Breast epithelium (tissue), 4 donors: ENCODE results near the gene BRSK1. TPM values are rescaled to one million over a fixed set of nuclear protein-coding genes. Genes with fewer than 3 reads are reported as not detected.

Source experiments
- DNase-seq, 2 donors: peaks; one replicate each; pipeline ENCODE4 v3.0.0-alpha.2; 2019; ENCODE audit warnings: low spot score in 2 of 2
- H3K27ac ChIP-seq, 2 donors: fragments of 200-600 bp; sonication (generic) in 1 of 2; one replicate each; pipeline ENCODE4 v1.5.1; 2016 to 2019; ENCODE audit warnings: mild to moderate bottlenecking in 1 of 2
- H3K27me3 ChIP-seq, 2 donors: fragments of 200-600 bp; sonication (generic) in 1 of 2; one replicate each; pipeline versions ENCODE4 v1.5.1 to v1.6.0; 2017 to 2019; ENCODE audit warnings: control low read depth in 1 of 2, mild to moderate bottlenecking in 1 of 2
- H3K36me3 ChIP-seq: fragments of 200-600 bp; one replicate; pipeline ENCODE4 v1.5.1; 2019
- H3K4me1 ChIP-seq, 2 donors: fragments of 200-600 bp; sonication (generic); one replicate each; pipeline ENCODE4 v1.5.1; 2016 to 2019; ENCODE audit warnings: control low read depth in 1 of 2
- H3K4me3 ChIP-seq, 3 donors: fragments of 200-600 bp; sonication (generic); 1 replicate in 2 of 3; 2 replicates in 1 of 3; pipeline ENCODE4 v1.5.1; 2016 to 2019; ENCODE audit warnings: mild to moderate bottlenecking in 3 of 3, moderate library complexity in 2 of 3
- H3K9me3 ChIP-seq, 2 donors: fragments of 200-600 bp; sonication (generic) in 1 of 2; one replicate each; pipeline ENCODE4 v1.5.1; 2016 to 2019; ENCODE audit warnings: control low read depth in 1 of 2
- POLR2A ChIP-seq: fragments of 450-650 bp; IDR thresholded peaks from one replicate; pipeline ENCODE4 v1.6.1; 2016; ENCODE audit warnings: antibody characterized with exemption, mild to moderate bottlenecking, moderate library complexity
- POLR2AphosphoS5 ChIP-seq, 3 donors: sonication (generic); formaldehyde crosslinking; IDR thresholded peaks; one replicate each; pipeline ENCODE4 v1.6.1; 2017; ENCODE audit warnings: antibody characterized with exemption in 3 of 3
- intact Hi-C: fragments of 100-400 bp; cut with DNase I; formaldehyde crosslinking; loops from one replicate; pipeline ENCODE4 v1.15.1; 2023; ENCODE audit warnings: low total_unique reads
- total RNA-seq, 3 donors: library from RNA; depleted of rRNA; stranded (reverse); fragments of >200 nt; gene quantifications; one replicate each; pipeline ENCODE4 v1.1.0, GENCODE V29; 2016
- TF ChIP-seq, protein P1 (sequence below), 3 donors: fragments of 450-650 bp; IDR thresholded peaks; one replicate each; pipeline ENCODE4 v1.5.1; 2016 to 2017; ENCODE audit warnings: antibody characterized with exemption in 3 of 3, mild to moderate bottlenecking in 3 of 3, moderate library complexity in 3 of 3

BRSK1 gene
- total RNA-seq, 3 donors from 2014 or later = 2.5 to 4.6 TPM; not detected in 1

DNA sequence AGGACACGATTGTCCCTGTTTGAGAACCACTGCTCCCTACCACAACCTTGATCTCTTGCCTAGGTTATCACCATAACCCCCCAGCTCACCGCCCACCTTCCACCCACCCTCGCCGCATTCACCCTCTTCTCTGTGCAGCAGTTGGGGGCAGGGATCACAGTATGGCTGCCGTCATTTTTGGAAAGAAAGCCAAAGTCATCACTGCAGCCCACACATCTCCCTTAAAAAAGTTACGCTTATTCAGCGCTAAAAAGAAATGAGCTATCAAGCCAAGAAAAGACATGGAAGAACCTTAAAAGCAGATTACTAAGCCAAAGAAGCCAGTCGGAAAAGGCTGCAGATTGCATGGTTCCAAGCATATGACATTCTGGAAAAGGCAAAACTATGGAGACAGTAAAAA lies 14.5 kb upstream of the BRSK1 start:
- intact Hi-C loops = no loop called here
- H3K9me3 ChIP-seq = no peaks in the 10 kb centered on the region
- no peaks in the 10 kb centered on the region for H3K27me3 ChIP-seq
- TF ChIP-seq POLR2A (no peak), POLR2AphosphoS5 (IDR thresholded peaks at IDR 0.05) (no peak)
- TF ChIP-seq, protein P1, sequence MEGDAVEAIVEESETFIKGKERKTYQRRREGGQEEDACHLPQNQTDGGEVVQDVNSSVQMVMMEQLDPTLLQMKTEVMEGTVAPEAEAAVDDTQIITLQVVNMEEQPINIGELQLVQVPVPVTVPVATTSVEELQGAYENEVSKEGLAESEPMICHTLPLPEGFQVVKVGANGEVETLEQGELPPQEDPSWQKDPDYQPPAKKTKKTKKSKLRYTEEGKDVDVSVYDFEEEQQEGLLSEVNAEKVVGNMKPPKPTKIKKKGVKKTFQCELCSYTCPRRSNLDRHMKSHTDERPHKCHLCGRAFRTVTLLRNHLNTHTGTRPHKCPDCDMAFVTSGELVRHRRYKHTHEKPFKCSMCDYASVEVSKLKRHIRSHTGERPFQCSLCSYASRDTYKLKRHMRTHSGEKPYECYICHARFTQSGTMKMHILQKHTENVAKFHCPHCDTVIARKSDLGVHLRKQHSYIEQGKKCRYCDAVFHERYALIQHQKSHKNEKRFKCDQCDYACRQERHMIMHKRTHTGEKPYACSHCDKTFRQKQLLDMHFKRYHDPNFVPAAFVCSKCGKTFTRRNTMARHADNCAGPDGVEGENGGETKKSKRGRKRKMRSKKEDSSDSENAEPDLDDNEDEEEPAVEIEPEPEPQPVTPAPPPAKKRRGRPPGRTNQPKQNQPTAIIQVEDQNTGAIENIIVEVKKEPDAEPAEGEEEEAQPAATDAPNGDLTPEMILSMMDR (IDR thresholded peaks at IDR 0.05) = no peak
- H3K4me3 ChIP-seq = no peak overlapping the region
- no peaks in the 10 kb centered on the region for H3K4me1 ChIP-seq
- H3K36me3 ChIP-seq = no peaks in the 10 kb centered on the region
- H3K27ac ChIP-seq = no peak overlapping the region
- no peak for DNase-seq

DNA sequence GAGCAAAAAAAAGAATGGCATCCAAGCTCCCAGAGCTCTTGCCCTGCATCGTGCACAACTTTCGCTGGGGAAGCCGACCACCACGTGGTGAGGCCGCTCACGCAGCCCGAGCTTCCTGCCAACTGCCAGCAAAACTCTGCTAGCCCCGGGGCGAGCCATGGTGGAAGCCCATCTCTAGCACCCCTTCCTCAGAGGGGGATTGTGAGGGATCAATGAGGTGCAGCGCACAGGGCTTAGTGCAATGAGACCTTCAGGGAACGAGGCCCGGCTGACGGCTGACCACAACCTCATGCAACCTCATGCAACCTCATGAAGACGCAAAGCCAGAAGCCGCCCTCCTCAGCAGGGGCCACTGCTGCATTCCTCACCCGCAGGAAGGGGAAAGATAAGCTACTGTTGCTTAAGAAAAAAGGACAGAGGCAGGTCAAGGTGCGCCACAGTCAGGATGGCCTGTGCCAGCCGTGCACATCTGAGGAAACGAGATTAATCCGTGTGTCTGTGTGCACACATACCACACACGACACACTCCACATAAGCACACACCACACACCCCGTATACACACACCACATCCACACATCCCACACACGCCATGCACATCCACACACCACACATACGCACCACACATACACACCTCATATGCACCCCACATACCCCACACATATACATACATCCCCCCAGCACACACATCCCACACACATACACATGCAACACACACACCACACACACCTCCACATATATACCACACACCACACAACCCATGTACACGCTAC lies 13.4 kb upstream of the BRSK1 start:
- H3K9me3 ChIP-seq = no peaks in the 10 kb centered on the region
- no peak for TF ChIP-seq POLR2A
- TF ChIP-seq POLR2AphosphoS5 (IDR thresholded peaks at IDR 0.05) = no peak
- TF ChIP-seq, protein P1 (IDR thresholded peaks at IDR 0.05) = no peak
- H3K27me3 ChIP-seq = no peaks in the 10 kb centered on the region
- H3K27ac ChIP-seq = no peak overlapping the region
- no peaks in the 10 kb centered on the region for H3K4me1 ChIP-seq
- intact Hi-C loops = no loop called here
- H3K36me3 ChIP-seq = no peaks in the 10 kb centered on the region
- DNase-seq = no peak
- no peak overlapping the region for H3K4me3 ChIP-seq

DNA sequence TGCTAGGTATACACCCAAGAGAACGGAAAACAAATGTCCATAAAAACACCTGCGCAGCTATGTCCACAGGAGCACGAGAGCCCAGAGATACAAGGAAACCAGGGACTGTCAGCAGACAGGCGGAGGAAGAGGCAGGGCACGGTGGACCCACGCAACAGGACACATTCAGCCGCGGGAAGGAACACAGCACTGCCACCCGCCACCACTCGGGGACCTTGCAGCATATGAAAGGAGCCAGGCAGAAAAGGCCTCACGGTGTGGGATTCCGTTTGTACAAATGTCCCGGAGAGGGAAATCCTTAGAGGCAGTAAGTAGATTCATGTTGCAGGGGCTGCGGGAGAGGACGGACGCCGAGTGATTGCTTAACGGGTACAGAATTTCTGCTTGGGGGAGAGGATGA lies 11.7 kb upstream of the BRSK1 start:
- Histone ChIP-seq H3K4me3 (no peak overlapping the region), H3K9me3 (no peaks in the 10 kb centered on the region), H3K36me3 (no peaks in the 10 kb centered on the region), H3K27ac (no peak overlapping the region), H3K4me1 (no peaks in the 10 kb centered on the region), H3K27me3 (no peaks in the 10 kb centered on the region)
- no peak for DNase-seq
- TF ChIP-seq POLR2A (no peak), POLR2AphosphoS5 (IDR thresholded peaks at IDR 0.05) (no peak)
- TF ChIP-seq, protein P1 (IDR thresholded peaks at IDR 0.05) = no peak
- intact Hi-C loops = no loop called here

DNA sequence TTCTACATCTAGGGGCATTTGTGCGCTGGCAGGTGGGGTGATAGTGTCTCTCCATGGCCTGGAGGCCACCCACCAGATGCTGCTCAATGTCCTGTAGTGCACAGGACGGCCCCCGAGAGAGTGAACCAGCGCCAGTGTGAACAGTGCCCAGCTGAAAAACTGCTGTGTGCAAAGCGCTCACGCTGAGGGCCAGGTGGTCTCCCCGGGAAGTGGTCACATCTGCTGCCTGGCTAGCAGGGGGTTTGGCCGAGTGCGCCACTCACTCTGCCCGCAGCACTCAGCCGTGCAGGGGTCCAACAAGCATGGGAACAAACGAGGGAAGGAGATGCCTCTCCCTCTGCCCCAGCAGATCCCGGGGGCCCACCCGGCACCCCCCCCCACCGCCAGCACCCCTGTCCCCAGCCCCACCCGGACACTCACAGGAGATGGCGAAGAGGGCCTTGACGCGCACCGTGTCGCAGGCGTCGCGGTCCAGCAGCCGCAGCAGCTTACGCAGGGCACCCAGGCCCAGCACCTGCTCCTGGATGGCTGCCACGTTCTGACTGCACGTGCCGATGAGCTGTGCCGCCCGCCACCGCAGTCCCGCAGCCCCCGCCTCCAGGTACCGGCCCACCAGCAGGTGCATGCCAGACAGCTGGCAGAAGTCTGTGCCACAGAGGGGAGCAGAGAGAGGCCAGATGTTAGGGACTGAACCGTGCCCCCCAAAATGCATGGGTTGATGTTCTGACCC lies 9.7 kb upstream of the BRSK1 start:
- Histone ChIP-seq H3K27ac (no peak overlapping the region), H3K4me3 (no peak overlapping the region), H3K9me3 (no peaks in the 10 kb centered on the region), H3K36me3 (no peaks in the 10 kb centered on the region), H3K27me3 (no peaks in the 10 kb centered on the region), H3K4me1 (no peaks in the 10 kb centered on the region)
- intact Hi-C loops = no loop called here
- DNase-seq = no peak
- TF ChIP-seq, protein P1 (IDR thresholded peaks at IDR 0.05) = no peak
- TF ChIP-seq POLR2AphosphoS5 (IDR thresholded peaks at IDR 0.05) (no peak), POLR2A (no peak)
